Measurements from ENCODE around the gene FBXO38. TPM values are rescaled to one million over a fixed set of nuclear protein-coding genes. Genes with fewer than 3 reads are reported as not detected.

FBXO38 gene
- total RNA-seq, 1 experiment from 2014 or later: 35.8 TPM

DNA sequence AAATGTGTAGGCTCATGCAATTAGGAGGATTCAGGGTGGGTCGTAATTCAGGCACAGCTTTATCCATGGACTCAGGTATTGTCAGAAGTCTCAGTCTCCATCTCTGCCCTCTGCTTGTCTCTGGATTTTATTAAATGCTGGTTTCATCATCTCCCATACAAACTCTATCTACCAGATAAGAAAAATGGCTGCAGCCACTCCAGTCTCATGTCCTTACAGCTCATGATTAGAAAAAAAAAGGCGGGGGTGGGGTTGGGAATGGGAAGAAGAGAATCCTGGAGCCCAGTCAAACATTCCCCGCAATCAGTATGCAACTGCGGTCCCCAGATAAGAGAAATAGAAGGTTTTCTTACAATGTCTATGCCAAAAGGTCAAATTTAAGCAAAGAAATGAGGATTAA, 7.6 kb upstream of the FBXO38 start:
- Mint-ChIP-seq H3K4me1 (peaks cover 4% of the 10 kb centered on the region), H3K27ac (no peak overlapping the region), H3K4me3 (no peak overlapping the region), H3K27me3 (ENCODE audit: low read depth) (no peaks in the 10 kb centered on the region), H3K9me3 (peaks cover 15% of the 10 kb centered on the region), H3K36me3 (peaks cover 17% of the 10 kb centered on the region)
- POLR2A ChIA-PET: interaction anchor here (0.6 kb wide), 1 partner anchor 419 kb away, joined by 5 read pairs; no protein-coding TSS in a partner anchor
- TF ChIP-seq ETV6 (CRISPR knock-in tag; IDR thresholded peaks at IDR 0.05): no peak
- no peak for TF ChIP-seq EMX1 (CRISPR knock-in tag; IDR thresholded peaks at IDR 0.05)
- no peak for TF ChIP-seq PRRX2 (CRISPR knock-in tag; IDR thresholded peaks at IDR 0.05)
- TF ChIP-seq ZNF671 (CRISPR knock-in tag; IDR thresholded peaks at IDR 0.05): no peak
- no peak for TF ChIP-seq CTCF (IDR thresholded peaks at IDR 0.05)
- TF ChIP-seq, protein P1, sequence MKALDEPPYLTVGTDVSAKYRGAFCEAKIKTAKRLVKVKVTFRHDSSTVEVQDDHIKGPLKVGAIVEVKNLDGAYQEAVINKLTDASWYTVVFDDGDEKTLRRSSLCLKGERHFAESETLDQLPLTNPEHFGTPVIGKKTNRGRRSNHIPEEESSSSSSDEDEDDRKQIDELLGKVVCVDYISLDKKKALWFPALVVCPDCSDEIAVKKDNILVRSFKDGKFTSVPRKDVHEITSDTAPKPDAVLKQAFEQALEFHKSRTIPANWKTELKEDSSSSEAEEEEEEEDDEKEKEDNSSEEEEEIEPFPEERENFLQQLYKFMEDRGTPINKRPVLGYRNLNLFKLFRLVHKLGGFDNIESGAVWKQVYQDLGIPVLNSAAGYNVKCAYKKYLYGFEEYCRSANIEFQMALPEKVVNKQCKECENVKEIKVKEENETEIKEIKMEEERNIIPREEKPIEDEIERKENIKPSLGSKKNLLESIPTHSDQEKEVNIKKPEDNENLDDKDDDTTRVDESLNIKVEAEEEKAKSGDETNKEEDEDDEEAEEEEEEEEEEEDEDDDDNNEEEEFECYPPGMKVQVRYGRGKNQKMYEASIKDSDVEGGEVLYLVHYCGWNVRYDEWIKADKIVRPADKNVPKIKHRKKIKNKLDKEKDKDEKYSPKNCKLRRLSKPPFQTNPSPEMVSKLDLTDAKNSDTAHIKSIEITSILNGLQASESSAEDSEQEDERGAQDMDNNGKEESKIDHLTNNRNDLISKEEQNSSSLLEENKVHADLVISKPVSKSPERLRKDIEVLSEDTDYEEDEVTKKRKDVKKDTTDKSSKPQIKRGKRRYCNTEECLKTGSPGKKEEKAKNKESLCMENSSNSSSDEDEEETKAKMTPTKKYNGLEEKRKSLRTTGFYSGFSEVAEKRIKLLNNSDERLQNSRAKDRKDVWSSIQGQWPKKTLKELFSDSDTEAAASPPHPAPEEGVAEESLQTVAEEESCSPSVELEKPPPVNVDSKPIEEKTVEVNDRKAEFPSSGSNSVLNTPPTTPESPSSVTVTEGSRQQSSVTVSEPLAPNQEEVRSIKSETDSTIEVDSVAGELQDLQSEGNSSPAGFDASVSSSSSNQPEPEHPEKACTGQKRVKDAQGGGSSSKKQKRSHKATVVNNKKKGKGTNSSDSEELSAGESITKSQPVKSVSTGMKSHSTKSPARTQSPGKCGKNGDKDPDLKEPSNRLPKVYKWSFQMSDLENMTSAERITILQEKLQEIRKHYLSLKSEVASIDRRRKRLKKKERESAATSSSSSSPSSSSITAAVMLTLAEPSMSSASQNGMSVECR (CRISPR knock-in tag; IDR thresholded peaks at IDR 0.05; ENCODE audit: borderline replicate concordance): no peak
- TF ChIP-seq SP1 (CRISPR knock-in tag; conservative IDR thresholded peaks at IDR 0.05): no peak
- TF ChIP-seq, protein P2, sequence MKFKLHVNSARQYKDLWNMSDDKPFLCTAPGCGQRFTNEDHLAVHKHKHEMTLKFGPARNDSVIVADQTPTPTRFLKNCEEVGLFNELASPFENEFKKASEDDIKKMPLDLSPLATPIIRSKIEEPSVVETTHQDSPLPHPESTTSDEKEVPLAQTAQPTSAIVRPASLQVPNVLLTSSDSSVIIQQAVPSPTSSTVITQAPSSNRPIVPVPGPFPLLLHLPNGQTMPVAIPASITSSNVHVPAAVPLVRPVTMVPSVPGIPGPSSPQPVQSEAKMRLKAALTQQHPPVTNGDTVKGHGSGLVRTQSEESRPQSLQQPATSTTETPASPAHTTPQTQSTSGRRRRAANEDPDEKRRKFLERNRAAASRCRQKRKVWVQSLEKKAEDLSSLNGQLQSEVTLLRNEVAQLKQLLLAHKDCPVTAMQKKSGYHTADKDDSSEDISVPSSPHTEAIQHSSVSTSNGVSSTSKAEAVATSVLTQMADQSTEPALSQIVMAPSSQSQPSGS (CRISPR knock-in tag; IDR thresholded peaks at IDR 0.05; ENCODE audit: borderline replicate concordance, low read depth): no peak
- TF ChIP-seq, protein P3, sequence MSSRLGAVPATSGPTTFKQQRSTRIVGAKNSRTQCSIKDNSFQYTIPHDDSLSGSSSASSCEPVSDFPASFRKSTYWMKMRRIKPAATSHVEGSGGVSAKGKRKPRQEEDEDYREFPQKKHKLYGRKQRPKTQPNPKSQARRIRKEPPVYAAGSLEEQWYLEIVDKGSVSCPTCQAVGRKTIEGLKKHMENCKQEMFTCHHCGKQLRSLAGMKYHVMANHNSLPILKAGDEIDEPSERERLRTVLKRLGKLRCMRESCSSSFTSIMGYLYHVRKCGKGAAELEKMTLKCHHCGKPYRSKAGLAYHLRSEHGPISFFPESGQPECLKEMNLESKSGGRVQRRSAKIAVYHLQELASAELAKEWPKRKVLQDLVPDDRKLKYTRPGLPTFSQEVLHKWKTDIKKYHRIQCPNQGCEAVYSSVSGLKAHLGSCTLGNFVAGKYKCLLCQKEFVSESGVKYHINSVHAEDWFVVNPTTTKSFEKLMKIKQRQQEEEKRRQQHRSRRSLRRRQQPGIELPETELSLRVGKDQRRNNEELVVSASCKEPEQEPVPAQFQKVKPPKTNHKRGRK (CRISPR knock-in tag; IDR thresholded peaks at IDR 0.05; ENCODE audit: borderline replicate concordance): no peak
- no peak for TF ChIP-seq TCF7 (CRISPR knock-in tag; IDR thresholded peaks at IDR 0.05; ENCODE audit: low read depth)
- TF ChIP-seq ZSCAN18 (CRISPR knock-in tag; IDR thresholded peaks at IDR 0.05): no peak
- TF ChIP-seq KAT7 (CRISPR knock-in tag; IDR thresholded peaks at IDR 0.05; ENCODE audit: borderline replicate concordance): no peak
- ATAC-seq (no peak), DNase-seq (ENCODE audit: low spot score) (no peak)
- CTCF ChIA-PET: interaction anchor here (0.6 to 2.7 kb wide), 5 partner anchors 85 to 1278 kb away, joined by 3 to 18 read pairs (median 3); no protein-coding TSS in a partner anchor

DNA sequence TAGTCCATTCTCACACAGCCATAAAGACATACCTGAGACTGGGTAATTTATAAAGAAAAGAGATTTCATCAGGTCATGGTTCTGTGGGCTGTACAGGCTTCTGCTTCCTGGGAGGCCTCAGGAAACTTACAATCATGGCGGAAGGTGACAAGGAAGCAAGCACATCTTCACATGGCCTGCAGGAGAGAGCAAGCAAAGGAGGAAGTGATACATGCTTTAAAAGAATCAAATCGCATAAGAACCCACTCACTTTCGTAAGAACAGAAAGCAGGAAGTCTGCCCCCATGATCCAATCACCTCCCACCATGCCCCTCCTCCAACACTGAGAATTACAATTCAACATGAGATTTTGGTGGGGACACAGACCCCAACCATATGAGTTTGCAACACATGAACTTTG, 5.1 kb upstream of the FBXO38 start:
- ChIA-PET CTCF (no interaction called here), POLR2A (no interaction called here)
- DNase-seq (ENCODE audit: low spot score) (no peak), ATAC-seq (no peak)
- Mint-ChIP-seq H3K4me1 (peaks cover 12% of the 10 kb centered on the region), H3K27me3 (ENCODE audit: low read depth) (no peaks in the 10 kb centered on the region), H3K27ac (no peak overlapping the region), H3K36me3 (peaks cover 17% of the 10 kb centered on the region), H3K4me3 (no peak overlapping the region), H3K9me3 (peaks cover 15% of the 10 kb centered on the region)
- TF ChIP-seq, protein P4, sequence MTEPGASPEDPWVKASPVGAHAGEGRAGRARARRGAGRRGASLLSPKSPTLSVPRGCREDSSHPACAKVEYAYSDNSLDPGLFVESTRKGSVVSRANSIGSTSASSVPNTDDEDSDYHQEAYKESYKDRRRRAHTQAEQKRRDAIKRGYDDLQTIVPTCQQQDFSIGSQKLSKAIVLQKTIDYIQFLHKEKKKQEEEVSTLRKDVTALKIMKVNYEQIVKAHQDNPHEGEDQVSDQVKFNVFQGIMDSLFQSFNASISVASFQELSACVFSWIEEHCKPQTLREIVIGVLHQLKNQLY (CRISPR knock-in tag; IDR thresholded peaks at IDR 0.05): no peak
- TF ChIP-seq MYBL2 (CRISPR knock-in tag; IDR thresholded peaks at IDR 0.05): no peak
- TF ChIP-seq, protein P5, sequence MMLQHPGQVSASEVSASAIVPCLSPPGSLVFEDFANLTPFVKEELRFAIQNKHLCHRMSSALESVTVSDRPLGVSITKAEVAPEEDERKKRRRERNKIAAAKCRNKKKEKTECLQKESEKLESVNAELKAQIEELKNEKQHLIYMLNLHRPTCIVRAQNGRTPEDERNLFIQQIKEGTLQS (CRISPR knock-in tag; conservative IDR thresholded peaks at IDR 0.05): no peak
- TF ChIP-seq NFYB (CRISPR knock-in tag; conservative IDR thresholded peaks at IDR 0.05; ENCODE audit: low read depth): no peak
